Activated T-cell treated with anti-CD3 and anti-CD28 coated beads, Interleukin-2, amount 50 U/mL, for 1 hour (primary cell): Measurements from ENCODE around the gene GALNT10.

Source experiments
- DNase-seq: peaks from one replicate; pipeline ENCODE4 v3.0.0-alpha.2; 2020

The GALNT10 gene

GRCh38 chr5:154300207-154300883 is 109.8 kb downstream of the GALNT10 start:
- DNase-seq: no peak

- DNase-seq: no peak
Observed at GRCh38 chr5:154301726-154302125, 111.2 kb downstream of the GALNT10 start.

- DNase-seq: no peak
Observed at GRCh38 chr5:154302161-154302560, 111.6 kb downstream of the GALNT10 start.

- no peak for DNase-seq
Observed at GRCh38 chr5:154303133-154303532, 112.6 kb downstream of the GALNT10 start.

- no peak for DNase-seq
Observed at GRCh38 chr5:154308443-154309370, 118.2 kb downstream of the GALNT10 start.

GRCh38 chr5:154309371-154309745 is 118.8 kb downstream of the GALNT10 start:
- DNase-seq: no peak

- DNase-seq: no peak
Observed at GRCh38 chr5:154309805-154310204, 119.3 kb downstream of the GALNT10 start.

GRCh38 chr5:154311362-154311761 is 120.8 kb downstream of the GALNT10 start:
- DNase-seq: no peak

- no peak for DNase-seq
Observed at GRCh38 chr5:154312000-154312399, 121.5 kb downstream of the GALNT10 start.

GRCh38 chr5:154312576-154312975 is 122.0 kb downstream of the GALNT10 start:
- DNase-seq: no peak

GRCh38 chr5:154313360-154314017 is 123.0 kb downstream of the GALNT10 start:
- no peak for DNase-seq

GRCh38 chr5:154315196-154315595 is 124.7 kb downstream of the GALNT10 start:
- no peak for DNase-seq

GRCh38 chr5:154315756-154316155 is 125.2 kb downstream of the GALNT10 start:
- no peak for DNase-seq

- DNase-seq: no peak
Observed at GRCh38 chr5:154316223-154316935, 125.8 kb downstream of the GALNT10 start.

GRCh38 chr5:154317916-154318315 is 127.4 kb downstream of the GALNT10 start:
- no peak for DNase-seq

GRCh38 chr5:154318691-154319090 is 128.2 kb downstream of the GALNT10 start:
- no peak for DNase-seq

GRCh38 chr5:154319736-154320135 is 129.2 kb downstream of the GALNT10 start:
- DNase-seq: no peak

- DNase-seq: no peak
Observed at GRCh38 chr5:154320224-154321089, 129.9 kb downstream of the GALNT10 start.

- DNase-seq: no peak
Observed at GRCh38 chr5:154321546-154321945, 131.0 kb downstream of the GALNT10 start.

- no peak for DNase-seq
Observed at GRCh38 chr5:154324033-154324432, 133.5 kb downstream of the GALNT10 start.

- DNase-seq: no peak
Observed at GRCh38 chr5:154325566-154325965, 135.0 kb downstream of the GALNT10 start.

GRCh38 chr5:154329062-154329461 is 138.5 kb downstream of the GALNT10 start:
- DNase-seq: no peak
